T47D (cell line): Measurements from ENCODE around the gene SPEG.

ENCODE experiments used
- DNase-seq, 2 experiments: peaks; one replicate each; pipeline versions ENCODE4 v3.0.0 to v3.0.0-alpha.2; 2011 to 2012; ENCODE audit warnings: low read depth in 1 of 2, low spot score in 1 of 2
- JUND ChIP-seq: IDR thresholded peaks from 2 replicates; pipeline ENCODE4 v1.6.1; 2012; ENCODE audit warnings: low read depth
- in situ Hi-C: cut with HindIII; loops from 2 replicates; pipeline ENCODE4 v1.10.0; 2016; ENCODE audit warnings: low sequenced_read_pairs, low pct_unique_long_range_greater_than_20kb

SPEG gene

GRCh38 chr2:219510512-219511135 lies 76.0 kb downstream of the SPEG start:
- in situ Hi-C loops: no loop called here
- no peak for DNase-seq
- no peak for TF ChIP-seq JUND

- DNase-seq: no peak
- in situ Hi-C loops: no loop called here
- no peak for TF ChIP-seq JUND
Measured at GRCh38 chr2:219511547-219512325, 77.1 kb downstream of the SPEG start.

- no peak for DNase-seq
- in situ Hi-C loops: no loop called here
- TF ChIP-seq JUND: no peak
Measured at GRCh38 chr2:219512524-219513216, 78.0 kb downstream of the SPEG start.

- in situ Hi-C loops: no loop called here
- TF ChIP-seq JUND: no peak
- DNase-seq: no peak
Measured at GRCh38 chr2:219513787-219514186, 79.1 kb downstream of the SPEG start.

- in situ Hi-C loops: no loop called here
- DNase-seq: no peak
- no peak for TF ChIP-seq JUND
Measured at GRCh38 chr2:219514196-219514761, 79.6 kb downstream of the SPEG start, which contains the start of gene ASIC4. Gene ASIC4, plus strand, starts transcription at chr2:219514482. Its CDS starts 243 bp downstream, at chr2:219514725.

GRCh38 chr2:219514836-219515235 lies 80.2 kb downstream of the SPEG start:
- in situ Hi-C loops: no loop called here

GRCh38 chr2:219515874-219516629 lies 81.4 kb downstream of the SPEG start:
- no peak for TF ChIP-seq JUND
- DNase-seq: no peak
- in situ Hi-C loops: no loop called here

More at GRCh38 chr2:219514836-219515235, 80.2 kb downstream of the SPEG start:
- no peak for TF ChIP-seq JUND
- DNase-seq: no peak

GRCh38 chr2:219516888-219517287 lies 82.2 kb downstream of the SPEG start:
- in situ Hi-C loops: no loop called here
- no peak for DNase-seq
- TF ChIP-seq JUND: no peak

- no peak for DNase-seq
- in situ Hi-C loops: no loop called here
- TF ChIP-seq JUND: no peak
Measured at GRCh38 chr2:219517954-219518778, 83.5 kb downstream of the SPEG start.

GRCh38 chr2:219519526-219519916 lies 84.9 kb downstream of the SPEG start:
- in situ Hi-C loops: no loop called here
- TF ChIP-seq JUND: no peak
- DNase-seq: no peak

- no peak for TF ChIP-seq JUND
- no peak for DNase-seq
- in situ Hi-C loops: no loop called here
Measured at GRCh38 chr2:219520079-219520478, 85.4 kb downstream of the SPEG start.
